ENCODE results near the gene ENDOD1.

Gene ENDOD1

GRCh38 chr11:95147364-95147905 is 57.8 kb downstream of the ENDOD1 start:
- no peak overlapping the region for H3K4me3 ChIP-seq (ENCODE audit: low read depth, low read length)
- TF ChIP-seq MAX (IDR thresholded peaks at IDR 0.05; ENCODE audit: low read depth, low read length) (no peak), POLR2A (IDR thresholded peaks at IDR 0.05; ENCODE audit: extremely low read depth, insufficient read length) (no peak), MYC (IDR thresholded peaks at IDR 0.05; ENCODE audit: low read depth, low read length) (no peak)
- TF ChIP-seq, protein P1, sequence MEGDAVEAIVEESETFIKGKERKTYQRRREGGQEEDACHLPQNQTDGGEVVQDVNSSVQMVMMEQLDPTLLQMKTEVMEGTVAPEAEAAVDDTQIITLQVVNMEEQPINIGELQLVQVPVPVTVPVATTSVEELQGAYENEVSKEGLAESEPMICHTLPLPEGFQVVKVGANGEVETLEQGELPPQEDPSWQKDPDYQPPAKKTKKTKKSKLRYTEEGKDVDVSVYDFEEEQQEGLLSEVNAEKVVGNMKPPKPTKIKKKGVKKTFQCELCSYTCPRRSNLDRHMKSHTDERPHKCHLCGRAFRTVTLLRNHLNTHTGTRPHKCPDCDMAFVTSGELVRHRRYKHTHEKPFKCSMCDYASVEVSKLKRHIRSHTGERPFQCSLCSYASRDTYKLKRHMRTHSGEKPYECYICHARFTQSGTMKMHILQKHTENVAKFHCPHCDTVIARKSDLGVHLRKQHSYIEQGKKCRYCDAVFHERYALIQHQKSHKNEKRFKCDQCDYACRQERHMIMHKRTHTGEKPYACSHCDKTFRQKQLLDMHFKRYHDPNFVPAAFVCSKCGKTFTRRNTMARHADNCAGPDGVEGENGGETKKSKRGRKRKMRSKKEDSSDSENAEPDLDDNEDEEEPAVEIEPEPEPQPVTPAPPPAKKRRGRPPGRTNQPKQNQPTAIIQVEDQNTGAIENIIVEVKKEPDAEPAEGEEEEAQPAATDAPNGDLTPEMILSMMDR (IDR thresholded peaks at IDR 0.05; ENCODE audit: low read depth, low read length) = no peak
- DNase-seq (ENCODE audit: low read depth) = peak; percentile 66

- H3K4me3 ChIP-seq (ENCODE audit: low read depth, low read length) = no peak overlapping the region
- no peak for DNase-seq (ENCODE audit: low read depth)
These were observed 58.8 kb downstream of the ENDOD1 start for GRCh38 chr11:95148406-95148805.

GRCh38 chr11:95148938-95149337 is 59.3 kb downstream of the ENDOD1 start:
- H3K4me3 ChIP-seq (ENCODE audit: low read depth, low read length) = no peak overlapping the region
- no peak for DNase-seq (ENCODE audit: low read depth)
- TF ChIP-seq MYC (IDR thresholded peaks at IDR 0.05; ENCODE audit: low read depth, low read length) (no peak), POLR2A (IDR thresholded peaks at IDR 0.05; ENCODE audit: extremely low read depth, insufficient read length) (no peak), MAX (IDR thresholded peaks at IDR 0.05; ENCODE audit: low read depth, low read length) (no peak)
- TF ChIP-seq, protein P1 (IDR thresholded peaks at IDR 0.05; ENCODE audit: low read depth, low read length) = no peak

More at GRCh38 chr11:95148406-95148805, 58.8 kb downstream of the ENDOD1 start:
- TF ChIP-seq POLR2A (IDR thresholded peaks at IDR 0.05; ENCODE audit: extremely low read depth, insufficient read length) (no peak), MYC (IDR thresholded peaks at IDR 0.05; ENCODE audit: low read depth, low read length) (no peak)

DNA sequence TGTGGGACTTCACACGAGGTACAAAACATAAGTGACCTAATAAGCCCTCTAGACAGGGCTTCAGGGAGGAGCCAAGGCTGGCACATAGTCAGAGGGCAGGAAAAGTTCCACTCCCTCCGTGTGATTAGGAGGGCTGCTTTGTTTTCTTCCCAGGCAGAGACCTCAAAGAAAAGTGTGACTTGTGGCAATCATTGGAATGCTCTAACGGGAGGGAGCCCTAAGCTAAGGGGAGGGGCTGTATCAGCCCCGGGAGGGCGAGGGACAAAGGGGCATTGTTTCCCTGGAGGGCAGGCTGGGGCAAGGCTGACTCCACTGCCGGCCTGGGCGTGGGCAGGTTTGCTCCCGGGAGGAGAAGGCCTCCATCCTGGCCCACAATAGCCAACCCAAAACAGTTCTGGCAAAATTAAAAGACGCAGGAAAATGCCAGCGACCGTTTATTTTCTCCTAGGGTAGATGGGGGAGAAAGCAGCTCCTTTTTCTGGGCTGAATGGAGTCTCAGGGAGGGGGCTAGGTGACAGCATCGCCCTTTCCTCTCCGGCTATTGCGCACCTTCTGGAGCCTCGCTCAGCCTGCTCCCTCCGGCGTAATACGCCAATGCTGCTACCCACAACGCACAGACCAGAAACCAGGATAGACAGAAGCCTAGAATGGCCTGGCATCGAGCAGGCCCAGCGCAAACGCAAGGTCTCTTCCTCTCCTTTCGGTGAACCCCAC is 60.2 kb downstream of the ENDOD1 start:
- no peak for DNase-seq (ENCODE audit: low read depth)
- H3K4me3 ChIP-seq (ENCODE audit: low read depth, low read length) = no peak overlapping the region
- TF ChIP-seq MYC (IDR thresholded peaks at IDR 0.05; ENCODE audit: low read depth, low read length) (no peak), POLR2A (IDR thresholded peaks at IDR 0.05; ENCODE audit: extremely low read depth, insufficient read length) (no peak), MAX (IDR thresholded peaks at IDR 0.05; ENCODE audit: low read depth, low read length) (no peak)
- TF ChIP-seq, protein P1 (IDR thresholded peaks at IDR 0.05; ENCODE audit: low read depth, low read length) = no peak

DNA sequence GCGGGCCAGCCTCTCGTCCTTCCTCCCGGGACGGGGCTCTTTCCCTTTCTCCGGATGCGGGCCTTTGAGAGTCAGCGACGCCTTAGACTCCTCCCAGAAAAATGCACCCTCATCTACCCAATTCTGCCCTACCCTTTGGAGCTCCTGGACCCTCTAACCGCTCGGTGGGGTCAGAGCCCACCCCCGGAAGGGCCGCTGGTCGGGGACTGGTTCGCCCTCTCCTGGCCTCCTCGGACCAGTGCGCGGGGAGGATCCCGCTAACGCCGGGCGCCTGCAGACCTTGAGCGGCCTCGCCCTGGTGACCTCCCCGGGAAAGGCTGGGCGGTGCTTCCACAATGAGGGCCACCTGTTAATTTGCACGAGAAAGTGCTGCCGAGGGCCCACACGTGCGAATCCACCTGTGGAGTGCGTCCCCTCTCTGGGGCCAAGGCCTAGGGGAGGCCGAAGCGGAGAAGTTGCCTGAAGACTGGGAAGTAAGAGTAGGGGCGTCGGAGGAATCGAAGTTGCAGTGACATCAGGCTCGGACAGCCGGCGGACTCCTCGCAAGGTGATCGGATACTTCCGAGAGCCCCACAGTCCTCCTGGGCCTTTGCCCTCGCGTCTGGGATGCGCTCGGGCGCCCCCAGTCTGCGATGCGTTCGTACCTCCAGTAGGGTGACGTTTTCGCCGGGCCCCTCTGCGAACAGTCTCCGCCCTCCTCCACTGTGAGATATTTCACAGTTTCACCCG is 61.5 kb downstream of the ENDOD1 start:
- TF ChIP-seq POLR2A (IDR thresholded peaks at IDR 0.05; ENCODE audit: extremely low read depth, insufficient read length) (no peak), MYC (IDR thresholded peaks at IDR 0.05; ENCODE audit: low read depth, low read length) (peak; percentile 54; the same call in 1 of the 2 replicates), MAX (IDR thresholded peaks at IDR 0.05; ENCODE audit: low read depth, low read length) (0 out of 2 replicates have a peak, but pooled peaks have one; percentile 43)
- TF ChIP-seq, protein P1 (IDR thresholded peaks at IDR 0.05; ENCODE audit: low read depth, low read length) = peak; percentile 80
- H3K4me3 ChIP-seq (ENCODE audit: low read depth, low read length) = peak overlapping the region; percentile 60
- DNase-seq (ENCODE audit: low read depth) = peak; percentile 95

Data from NB4 (cell line).